Keratinocyte (primary cell): Measurements from ENCODE around the gene NRN1L. TPM values are rescaled to one million over a fixed set of nuclear protein-coding genes. Genes with fewer than 3 reads are reported as not detected.

Source experiments
- DNase-seq: peaks from one replicate; pipeline ENCODE4 v3.0.0-alpha.2; 2011; ENCODE audit warnings: low read depth, missing footprints, low spot score
- FAIRE-seq: peaks from 2 replicates; lab custom pipeline; 2011; peaks lifted over from hg19 to GRCh38; lab: Jason Lieb, UNC
- H2AFZ ChIP-seq: 2 replicates; pipeline ENCODE4 v1.6.0; 2012; ENCODE audit warnings: low read length, control low read depth, inconsistent platforms; ENCODE audit not compliant: control insufficient read depth
- H3K27ac ChIP-seq: 2 replicates; pipeline ENCODE4 v1.5.1; 2011; ENCODE audit warnings: low read length; ENCODE audit not compliant: control insufficient read depth, insufficient read depth
- H3K27me3 ChIP-seq: 3 replicates; pipeline ENCODE4 v1.6.0; 2011; ENCODE audit warnings: low read length; ENCODE audit not compliant: control insufficient read depth, insufficient read depth; ENCODE audit errors: extremely low read depth
- H3K36me3 ChIP-seq, 2 experiments: 2 replicates in 1 of 2; 3 replicates in 1 of 2; pipeline ENCODE4 v1.5.1; 2011; ENCODE audit warnings: low read length in 2 of 2, mild to moderate bottlenecking in 1 of 2; ENCODE audit not compliant: control insufficient read depth in 2 of 2, insufficient read depth in 2 of 2; ENCODE audit errors: extremely low read depth in 1 of 2
- H3K4me1 ChIP-seq: 3 replicates; pipeline ENCODE4 v1.5.1; 2011; ENCODE audit warnings: low read length; ENCODE audit not compliant: control insufficient read depth, insufficient read depth; ENCODE audit errors: extremely low read depth
- H3K4me2 ChIP-seq: 3 replicates; pipeline ENCODE4 v1.6.0; 2011; ENCODE audit warnings: low read depth, low read length; ENCODE audit not compliant: control insufficient read depth, insufficient read depth; ENCODE audit errors: extremely low read depth
- H3K4me3 ChIP-seq, 3 experiments: fragments of 200-600 bp in 1 of 3; sonication (generic) in 1 of 3; 2 replicates in 2 of 3; 3 replicates in 1 of 3; pipeline ENCODE4 v1.5.1; 2011 to 2016; ENCODE audit warnings: low read length in 3 of 3, mild to moderate bottlenecking in 3 of 3, control low read depth in 2 of 3, inconsistent platforms in 1 of 3, low read depth in 1 of 3, mixed read lengths in 1 of 3, mixed run types in 1 of 3, moderate library complexity in 1 of 3; ENCODE audit not compliant: control insufficient read depth in 2 of 3, insufficient read depth in 2 of 3; ENCODE audit errors: extremely low read depth in 1 of 3
- H3K79me2 ChIP-seq: 2 replicates; pipeline ENCODE4 v1.6.0; 2012; ENCODE audit warnings: low read length; ENCODE audit not compliant: control insufficient read depth, insufficient read depth
- H3K9ac ChIP-seq: 3 replicates; pipeline ENCODE4 v1.6.0; 2011; ENCODE audit warnings: low read length; ENCODE audit not compliant: control insufficient read depth, insufficient read depth; ENCODE audit errors: extremely low read depth
- H3K9me1 ChIP-seq: 3 replicates; pipeline ENCODE4 v1.6.0; 2011; ENCODE audit warnings: low read length; ENCODE audit not compliant: control insufficient read depth, insufficient read depth; ENCODE audit errors: extremely low read depth
- H3K9me3 ChIP-seq: 2 replicates; pipeline ENCODE4 v1.5.1; 2012; ENCODE audit warnings: low read depth, low read length; ENCODE audit not compliant: control insufficient read depth
- H4K20me1 ChIP-seq: 3 replicates; pipeline ENCODE4 v1.6.0; 2011; ENCODE audit warnings: low read length; ENCODE audit not compliant: control insufficient read depth, insufficient read depth; ENCODE audit errors: extremely low read depth
- EZH2 ChIP-seq: IDR thresholded peaks from one replicate; pipeline ENCODE4 v1.6.1; 2012; ENCODE audit warnings: inconsistent platforms, mild to moderate bottlenecking, low read length, moderate library complexity
- dilution Hi-C: fragments of 300-500 bp; cut with MboI; formaldehyde crosslinking; loops from one replicate; pipeline ENCODE4 v1.7.0; 2020; ENCODE audit warnings: low sequenced_read_pairs; ENCODE audit not compliant: extremely low pct_ligation_motif_present
- polyA plus RNA-seq, 5 experiments: library from polyadenylated mRNA; depleted of rRNA in 3 of 5; stranded (reverse) in 3 of 5; stranded (forward) in 1 of 5; unstranded in 1 of 5; fragments of >200 nt; gene quantifications; 1 replicate in 1 of 5; 2 replicates in 3 of 5; 3 replicates in 1 of 5; pipeline versions ENCODE4 v1.2.1 to v1.2.3, GENCODE V29; 2011 to 2012; ENCODE audit warnings: missing spikeins in 2 of 5, low read depth in 1 of 5, low replicate concordance in 1 of 5
- TF ChIP-seq, protein P1 (sequence below), 3 experiments: IDR thresholded peaks in 1 of 3; conservative IDR thresholded peaks in 1 of 3; optimal IDR thresholded peaks in 1 of 3; 2 replicates in 2 of 3; 3 replicates in 1 of 3; pipeline versions ENCODE3 to v1.5.1; 2011; ENCODE audit warnings: low read length in 3 of 3, mild to moderate bottlenecking in 3 of 3, moderate library complexity in 2 of 3, control low read depth in 1 of 3, inconsistent platforms in 1 of 3; ENCODE audit not compliant: insufficient read depth in 2 of 3; ENCODE audit errors: extremely low read depth in 1 of 3

NRN1L gene
- polyA plus RNA-seq, 1 donor (not counting 4 experiments of a cell fraction or from before 2014, with no cell fraction given) = not detected

DNA sequence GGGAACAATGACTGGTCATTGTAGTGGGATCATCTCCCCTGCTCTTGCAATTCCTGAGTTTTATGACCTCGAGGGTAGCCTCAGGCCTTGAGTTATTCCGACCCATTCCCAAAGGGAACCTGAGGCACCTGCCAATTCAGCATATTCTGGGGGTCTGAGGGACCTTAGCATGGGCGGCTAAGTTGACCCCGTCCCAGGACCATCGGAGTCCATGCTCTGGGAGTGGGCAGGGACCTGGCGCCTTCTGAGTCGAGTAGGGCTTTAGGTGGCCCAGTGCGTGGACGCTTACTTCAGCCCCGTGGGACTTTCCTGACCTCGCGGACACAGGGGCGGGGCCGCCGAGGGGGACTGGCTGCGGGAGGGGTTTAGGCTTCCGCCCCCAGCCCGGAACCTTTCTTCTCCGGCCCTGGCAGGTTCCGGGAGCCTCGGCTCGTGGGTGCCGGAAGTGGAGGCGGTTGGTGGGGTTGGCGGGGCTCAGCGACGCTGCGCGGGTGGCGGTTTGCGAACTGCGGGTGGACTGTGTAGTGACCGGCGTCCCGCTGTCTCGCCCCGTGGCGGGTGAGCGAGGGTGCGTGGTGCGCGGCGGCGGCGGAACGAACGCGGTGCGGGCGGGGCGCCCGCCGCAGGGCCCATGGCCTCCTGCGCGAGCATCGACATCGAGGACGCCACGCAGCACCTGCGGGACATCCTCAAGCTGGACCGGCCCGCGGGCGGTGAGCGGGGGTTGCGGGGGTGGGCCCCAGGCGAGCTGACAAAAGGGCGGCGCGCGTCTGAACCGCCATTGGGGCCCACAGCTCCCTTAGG, 11.9 kb upstream of the NRN1L start, which contains the start of gene EDC4:
Gene EDC4 (plus strand): TSS at position 422 of the 804 bp plus-strand sequence. CDS start 210 bp downstream, at position 632.
- no peaks in the 10 kb centered on the region for H3K9me3 ChIP-seq
- DNase-seq (no peak), FAIRE-seq (no peak)
- peak within 1 kb of the TSS; percentile 84 for H3K4me2 ChIP-seq
- peak within 1 kb of the TSS; percentile 71 to 97 (median 94) for H3K4me3 ChIP-seq
- TF ChIP-seq, protein P1, sequence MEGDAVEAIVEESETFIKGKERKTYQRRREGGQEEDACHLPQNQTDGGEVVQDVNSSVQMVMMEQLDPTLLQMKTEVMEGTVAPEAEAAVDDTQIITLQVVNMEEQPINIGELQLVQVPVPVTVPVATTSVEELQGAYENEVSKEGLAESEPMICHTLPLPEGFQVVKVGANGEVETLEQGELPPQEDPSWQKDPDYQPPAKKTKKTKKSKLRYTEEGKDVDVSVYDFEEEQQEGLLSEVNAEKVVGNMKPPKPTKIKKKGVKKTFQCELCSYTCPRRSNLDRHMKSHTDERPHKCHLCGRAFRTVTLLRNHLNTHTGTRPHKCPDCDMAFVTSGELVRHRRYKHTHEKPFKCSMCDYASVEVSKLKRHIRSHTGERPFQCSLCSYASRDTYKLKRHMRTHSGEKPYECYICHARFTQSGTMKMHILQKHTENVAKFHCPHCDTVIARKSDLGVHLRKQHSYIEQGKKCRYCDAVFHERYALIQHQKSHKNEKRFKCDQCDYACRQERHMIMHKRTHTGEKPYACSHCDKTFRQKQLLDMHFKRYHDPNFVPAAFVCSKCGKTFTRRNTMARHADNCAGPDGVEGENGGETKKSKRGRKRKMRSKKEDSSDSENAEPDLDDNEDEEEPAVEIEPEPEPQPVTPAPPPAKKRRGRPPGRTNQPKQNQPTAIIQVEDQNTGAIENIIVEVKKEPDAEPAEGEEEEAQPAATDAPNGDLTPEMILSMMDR (optimal IDR thresholded peaks at IDR 0.05 in 1 of 3, IDR thresholded peaks at IDR 0.05 in 1 of 3, conservative IDR thresholded peaks at IDR 0.05 in 1 of 3; ENCODE audit: extremely low read depth in 1 of 3, insufficient read depth in 2 of 3, low read length in 3 of 3) = no peak
- no peak for TF ChIP-seq EZH2
- H3K9me1 ChIP-seq = no peaks in the 10 kb centered on the region
- H3K36me3 ChIP-seq = peaks cover 38 to 47% of the 10 kb centered on the region in 2 experiments
- peak within 1 kb of the TSS; percentile 87 for H2AFZ ChIP-seq
- H3K27me3 ChIP-seq = no peaks in the 10 kb centered on the region
- peaks cover 29% of the 10 kb centered on the region for H3K4me1 ChIP-seq
- H3K79me2 ChIP-seq = peaks cover 28% of the 10 kb centered on the region
- dilution Hi-C loops = no loop called here
- H3K27ac ChIP-seq = peak within 1 kb of the TSS; percentile 82
- peaks cover 4% of the 10 kb centered on the region for H4K20me1 ChIP-seq
- peak within 1 kb of the TSS; percentile 93 for H3K9ac ChIP-seq

DNA sequence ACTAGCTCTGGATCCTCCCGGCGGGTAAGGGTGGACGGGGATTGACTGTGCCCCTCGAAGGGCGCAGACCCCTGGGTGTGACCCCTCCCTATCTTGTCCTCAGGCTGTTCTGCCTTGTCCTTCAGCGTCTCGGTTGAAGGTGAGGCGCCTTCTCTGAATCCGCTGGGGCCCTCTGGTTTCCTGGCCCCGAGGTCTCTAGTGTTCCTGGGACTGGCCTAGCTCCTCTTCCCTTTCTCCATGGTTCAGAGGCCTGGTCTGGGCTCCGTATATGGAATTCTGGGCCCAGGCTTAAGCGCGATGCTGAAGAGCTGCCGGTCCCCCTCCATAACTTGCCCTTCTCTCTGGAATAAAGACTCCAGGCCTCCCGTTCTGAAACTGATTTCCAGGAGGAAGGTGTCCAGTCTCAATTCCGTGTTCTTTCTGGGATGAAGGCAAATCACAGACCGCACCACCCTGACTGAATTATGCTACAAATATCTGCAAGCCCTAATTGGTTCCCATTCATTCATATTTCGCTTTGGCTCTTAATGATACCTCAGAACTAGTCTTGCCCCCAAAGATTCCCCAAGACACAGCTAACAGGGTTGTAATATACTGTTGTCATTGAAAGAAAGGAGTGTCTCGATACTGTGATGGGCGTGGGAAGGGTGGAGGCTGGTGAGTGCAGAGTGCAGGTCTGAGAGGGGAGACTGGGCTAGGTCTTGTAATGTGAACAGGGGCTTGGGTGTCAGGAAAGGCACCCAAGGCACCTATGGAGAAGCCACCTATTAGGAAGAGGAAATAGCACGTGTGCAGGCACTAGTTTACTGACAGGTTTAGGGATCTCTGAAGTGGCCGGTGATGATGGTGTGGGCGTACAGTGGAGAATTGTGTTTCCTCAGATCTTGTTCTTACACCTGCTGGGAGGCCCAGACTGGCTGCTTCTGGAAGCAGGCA, 11.0 kb upstream of the NRN1L start:
- Histone ChIP-seq H3K79me2 (peaks cover 28% of the 10 kb centered on the region), H3K4me2 (peak overlapping the region; percentile 84), H3K9ac (peak overlapping the region; percentile 93), H3K4me1 (peaks cover 29% of the 10 kb centered on the region), H3K27me3 (no peaks in the 10 kb centered on the region), H3K9me1 (no peaks in the 10 kb centered on the region), H2AFZ (peak overlapping the region; percentile 87), H3K36me3 (peaks cover 42 to 56% of the 10 kb centered on the region in 2 experiments), H3K4me3 (peak overlapping the region; percentile 71 to 97 (median 94)), H3K9me3 (no peaks in the 10 kb centered on the region), H4K20me1 (peaks cover 4% of the 10 kb centered on the region), H3K27ac (peak overlapping the region; percentile 82)
- DNase-seq (no peak), FAIRE-seq (no peak)
- TF ChIP-seq, protein P1 (optimal IDR thresholded peaks at IDR 0.05 in 1 of 3, IDR thresholded peaks at IDR 0.05 in 1 of 3, conservative IDR thresholded peaks at IDR 0.05 in 1 of 3; ENCODE audit: extremely low read depth in 1 of 3, insufficient read depth in 2 of 3, low read length in 3 of 3) = no peak
- dilution Hi-C loops = no loop called here
